KBM-7 (cell line): ENCODE results near the gene CNTNAP2.

Experiments used
- DNase-seq: peaks from one replicate; pipeline ENCODE4 v3.0.0-alpha.2; 2015
- in situ Hi-C: fragments of 300-500 bp; cut with MboI; formaldehyde crosslinking; loops from 2 replicates; pipeline ENCODE4 v1.14.3; 2020; ENCODE audit warnings: low sequenced_read_pairs, low pct_unique_long_range_greater_than_20kb, mixed read lengths

CNTNAP2 gene

GRCh38 chr7:146503844-146504243 is 387.2 kb downstream of the CNTNAP2 start:
- in situ Hi-C loops = no loop called here

DNA sequence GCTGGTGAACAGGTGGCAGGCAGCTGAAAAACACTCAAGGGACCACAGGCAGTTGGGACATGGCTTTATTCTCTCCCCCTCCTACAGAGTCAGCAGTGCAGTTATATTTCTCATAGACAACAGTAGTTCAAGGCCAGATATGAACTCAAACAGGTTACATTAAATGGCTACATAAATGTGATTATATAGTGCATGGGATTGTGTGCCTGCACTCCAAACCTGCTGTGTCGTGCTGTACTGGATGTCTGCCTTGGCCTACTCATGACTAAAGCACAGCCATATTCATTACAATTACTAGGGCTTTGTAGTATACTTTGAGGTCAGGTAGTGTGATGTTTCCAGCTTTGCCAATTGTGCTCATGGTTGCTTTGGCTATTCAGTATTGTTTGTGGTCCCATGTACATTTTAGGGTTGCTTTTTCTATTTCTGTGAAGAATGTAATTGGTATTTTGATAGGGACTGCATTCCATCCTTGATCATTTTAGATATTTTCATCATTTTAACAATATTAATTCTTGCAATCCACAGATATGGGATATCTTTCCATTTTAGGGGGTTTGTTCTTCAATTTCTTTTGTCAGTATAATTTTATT is 393.6 kb downstream of the CNTNAP2 start:
- in situ Hi-C loops = no loop called here

More at GRCh38 chr7:146503844-146504243, 387.2 kb downstream of the CNTNAP2 start:
- no peak for DNase-seq

DNA sequence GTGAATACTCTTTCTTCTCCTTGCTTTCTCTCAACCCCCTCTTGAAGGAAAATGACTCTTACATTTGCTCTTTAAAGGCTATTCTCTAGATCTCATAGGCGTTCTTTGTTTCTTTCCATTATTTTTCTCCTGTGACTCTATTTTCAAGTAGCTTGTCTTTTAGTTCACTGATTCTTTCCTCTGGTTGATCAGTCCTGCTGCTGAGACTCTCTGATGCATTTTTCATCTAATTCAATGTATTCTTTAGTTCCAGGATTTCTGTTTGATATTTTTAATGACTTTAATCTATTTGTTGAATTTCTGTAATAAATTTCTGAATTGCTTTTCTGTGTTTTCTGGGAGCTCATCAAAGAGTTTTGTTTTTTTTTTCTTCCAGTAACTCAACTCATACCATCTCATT is 397.7 kb downstream of the CNTNAP2 start:
- in situ Hi-C loops = no loop called here
- no peak for DNase-seq

More for the DNA sequence above, 393.6 kb downstream of the CNTNAP2 start:
- peak; percentile 1 for DNase-seq

- DNase-seq = no peak
- in situ Hi-C loops = no loop called here
Measured at GRCh38 chr7:146528581-146528980, 412.0 kb downstream of the CNTNAP2 start.

DNA sequence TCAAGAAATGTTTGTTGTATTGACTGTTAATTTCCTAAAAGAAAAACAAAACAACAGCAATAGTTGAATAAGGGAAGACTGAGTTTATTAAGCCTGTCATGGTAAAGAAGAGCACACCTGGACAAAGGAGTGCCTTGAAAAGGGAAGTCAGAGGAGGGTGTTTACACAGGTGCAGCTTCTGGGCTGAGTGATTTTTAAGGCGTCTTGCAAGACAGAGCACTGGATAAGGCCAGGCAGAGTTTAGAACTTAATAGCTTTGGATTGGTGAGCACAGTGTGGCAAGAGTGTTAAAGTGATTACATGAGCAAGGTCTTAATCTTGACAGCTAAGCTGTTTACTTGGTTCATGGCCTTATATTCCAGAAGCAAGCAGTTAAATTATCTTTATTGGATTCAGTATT is 423.2 kb downstream of the CNTNAP2 start:
- DNase-seq = no peak
- in situ Hi-C loops = no loop called here

DNA sequence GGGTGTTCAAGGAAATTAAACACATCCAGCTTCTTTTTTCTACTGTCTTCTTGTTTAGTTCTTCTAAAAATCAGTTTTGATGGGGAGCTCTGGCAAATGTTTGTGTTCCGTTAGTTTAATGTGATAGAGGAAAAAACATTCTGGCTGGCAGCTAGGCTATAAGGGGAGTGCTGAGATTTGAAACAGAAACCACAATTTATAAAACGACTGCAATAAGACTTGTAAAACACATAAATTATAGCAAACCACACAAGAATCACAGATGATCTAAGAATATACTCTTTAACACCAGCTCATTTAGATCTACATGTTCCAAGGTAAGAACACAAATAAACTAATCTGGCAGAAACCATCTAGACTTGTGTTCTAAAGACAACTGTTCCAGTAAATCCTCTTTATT is 425.5 kb downstream of the CNTNAP2 start:
- DNase-seq = no peak
- in situ Hi-C loops = no loop called here

DNA sequence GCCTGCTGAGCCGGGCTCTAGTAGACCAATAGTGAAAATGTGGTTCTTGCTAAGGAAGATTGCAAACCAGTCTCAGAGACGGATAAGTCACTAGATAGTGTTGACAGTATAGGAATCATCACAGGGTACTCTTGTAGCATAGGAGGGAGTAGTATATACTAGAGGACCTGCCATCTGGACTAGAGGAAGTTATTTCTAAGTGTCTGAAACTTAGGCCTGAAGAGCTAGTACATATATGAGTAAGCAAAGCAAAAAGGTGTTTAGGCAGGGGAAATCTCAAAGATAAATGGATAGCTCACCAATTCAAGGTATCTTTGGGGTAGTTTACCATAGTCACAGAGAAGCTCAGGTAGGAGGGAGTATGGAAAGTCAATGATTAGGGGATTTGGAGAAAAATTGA is 428.1 kb downstream of the CNTNAP2 start:
- no peak for DNase-seq
- in situ Hi-C loops = no loop called here

GRCh38 chr7:146548816-146549215 is 432.2 kb downstream of the CNTNAP2 start:
- no peak for DNase-seq
- in situ Hi-C loops = no loop called here

DNA sequence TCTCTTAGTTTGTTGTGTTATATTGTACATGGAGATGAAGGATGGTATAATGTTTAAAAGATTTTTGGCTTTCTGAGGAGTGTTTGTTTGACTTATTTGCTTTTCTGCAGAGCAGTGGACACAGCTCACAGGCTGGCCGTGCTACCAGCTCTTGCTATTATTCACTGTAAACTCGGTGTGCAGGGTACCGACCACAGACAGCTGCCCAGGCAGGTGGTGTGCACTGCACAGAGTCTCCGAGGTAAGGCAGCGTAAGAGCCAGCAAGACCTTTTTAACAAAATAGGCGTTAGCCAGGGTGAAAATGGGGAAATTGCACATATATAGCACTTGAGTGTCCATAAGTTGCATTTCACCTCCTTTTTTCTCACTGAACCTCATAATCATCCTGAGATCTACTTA is 438.0 kb downstream of the CNTNAP2 start:
- DNase-seq = no peak
- in situ Hi-C loops = no loop called here

DNA sequence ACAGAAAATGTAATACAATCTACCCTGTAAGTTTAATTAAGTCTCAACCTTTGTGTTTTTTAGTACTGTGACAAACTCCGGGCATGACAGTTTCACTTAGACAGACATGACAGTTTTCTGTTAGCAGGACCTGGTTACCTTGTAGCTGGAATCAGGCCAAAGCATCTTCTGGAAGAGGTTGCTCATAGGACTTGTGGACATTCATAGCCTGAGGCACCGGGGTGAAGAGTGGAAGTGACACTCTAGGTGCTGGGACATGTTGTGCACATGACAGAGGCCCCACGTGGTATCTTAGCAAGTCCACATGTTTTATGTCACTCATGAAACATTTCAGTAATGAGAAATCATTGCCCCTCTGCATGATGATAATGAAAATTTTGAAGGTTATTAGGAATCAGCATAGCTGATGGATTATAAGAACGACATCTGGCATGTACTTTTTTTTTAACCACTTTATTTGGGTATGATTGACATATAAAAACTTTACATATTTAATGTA is 441.4 kb downstream of the CNTNAP2 start:
- in situ Hi-C loops = no loop called here

DNA sequence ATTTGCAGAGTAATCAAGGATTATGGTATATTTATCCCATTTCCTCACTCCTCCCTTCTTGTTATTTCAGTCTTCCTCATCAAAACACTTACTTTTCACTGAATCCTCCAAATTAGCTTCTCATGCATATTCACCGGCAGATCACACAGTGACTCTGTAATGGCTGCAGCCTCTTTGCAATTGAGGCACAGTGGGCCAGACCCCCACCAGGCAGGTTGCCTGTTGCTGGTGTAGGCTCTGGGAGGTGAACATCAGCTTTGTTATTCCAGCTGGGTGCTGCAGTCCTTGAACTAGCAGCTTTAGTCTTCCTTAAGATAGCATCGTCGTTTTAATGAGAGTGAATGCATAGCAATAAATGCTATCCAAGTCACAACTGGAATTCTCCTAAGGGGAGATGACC is 449.3 kb downstream of the CNTNAP2 start:
- no peak for DNase-seq
- in situ Hi-C loops = no loop called here

More for the DNA sequence above, 441.4 kb downstream of the CNTNAP2 start:
- no peak for DNase-seq

- in situ Hi-C loops = no loop called here
- DNase-seq = no peak
Measured at GRCh38 chr7:146575903-146576302, 459.3 kb downstream of the CNTNAP2 start.

DNA sequence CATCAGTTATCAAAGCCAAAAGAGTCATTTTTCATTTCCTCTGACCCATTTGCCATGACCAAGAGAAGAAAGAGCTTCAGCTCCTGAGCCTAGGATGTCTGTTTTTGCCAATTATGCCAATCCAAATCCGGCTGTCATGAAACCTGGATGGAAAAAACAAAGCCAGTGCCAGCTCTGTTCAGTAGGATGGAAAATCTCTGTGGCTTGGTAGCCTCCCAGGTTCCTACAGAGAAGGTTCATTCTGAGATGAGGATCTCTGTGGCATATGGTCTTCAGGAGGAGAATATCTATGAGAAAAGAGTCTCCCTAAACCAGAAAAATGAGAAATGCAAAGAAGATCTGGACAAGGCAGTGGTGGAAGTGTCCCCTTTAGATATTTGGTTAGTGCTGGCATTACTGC is 475.4 kb downstream of the CNTNAP2 start:
- in situ Hi-C loops = no loop called here
- DNase-seq = no peak

DNA sequence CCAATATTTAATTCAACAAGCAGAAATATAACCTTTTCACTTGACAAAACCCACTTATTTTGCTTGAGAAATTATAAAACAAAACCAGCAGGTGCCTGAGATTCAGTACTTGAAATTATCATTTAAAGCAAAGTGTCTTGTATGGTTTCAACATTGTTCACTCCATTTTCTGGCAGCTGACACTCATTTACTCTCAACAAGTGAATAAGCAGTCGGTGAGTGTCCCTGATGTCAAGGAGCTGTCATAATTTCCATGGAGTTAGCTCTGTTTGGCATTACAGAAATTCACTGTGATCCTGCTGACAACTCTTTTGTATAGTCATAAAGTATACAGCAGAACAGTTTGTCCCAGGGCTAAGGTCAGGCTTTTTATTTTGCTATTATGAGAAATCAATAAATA is 490.0 kb downstream of the CNTNAP2 start:
- no peak for DNase-seq
- in situ Hi-C loops = no loop called here

DNA sequence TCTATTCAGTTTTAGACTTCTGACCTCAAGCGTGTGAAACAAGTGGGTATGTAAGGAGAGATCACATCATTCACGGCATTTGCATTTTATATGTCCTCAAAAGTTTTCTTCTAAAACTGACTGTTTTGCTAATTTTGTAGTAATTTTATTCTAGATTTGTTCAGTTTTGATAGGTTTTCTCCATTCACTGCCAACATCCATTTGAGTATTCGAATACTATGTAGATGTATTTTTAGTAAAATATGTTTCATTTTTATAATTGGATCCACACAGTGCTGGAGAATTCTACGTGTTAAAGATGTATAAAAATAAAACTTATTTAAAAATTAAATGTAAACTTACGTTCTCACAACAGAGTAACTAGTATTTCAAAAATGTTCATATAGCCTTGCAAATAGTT is 503.0 kb downstream of the CNTNAP2 start:
- in situ Hi-C loops = no loop called here
- DNase-seq = no peak

DNA sequence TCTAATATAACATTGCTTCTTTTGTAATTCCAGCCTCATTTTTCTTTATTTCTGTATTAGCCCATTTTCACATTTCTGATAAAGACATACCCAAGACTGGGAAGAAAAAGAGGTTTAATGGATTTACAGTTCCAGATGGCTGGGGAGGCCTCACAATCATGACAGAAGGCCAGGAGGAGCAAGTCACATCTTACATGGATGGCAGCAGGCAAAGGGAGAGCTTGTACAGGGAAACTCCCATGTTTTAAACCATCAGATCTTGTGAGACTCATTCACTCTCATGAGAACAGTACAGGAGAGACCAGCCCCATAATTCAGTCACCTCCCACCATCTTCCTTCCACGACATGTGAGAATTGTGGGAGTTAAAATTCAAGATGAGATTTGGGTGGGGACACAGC is 510.3 kb downstream of the CNTNAP2 start:
- in situ Hi-C loops = no loop called here
- no peak for DNase-seq

GRCh38 chr7:146635205-146636032 is 518.8 kb downstream of the CNTNAP2 start:
- no peak for DNase-seq
- in situ Hi-C loops = no loop called here

GRCh38 chr7:146636033-146636356 is 519.4 kb downstream of the CNTNAP2 start:
- in situ Hi-C loops = no loop called here
- DNase-seq = no peak

- no peak for DNase-seq
- in situ Hi-C loops = no loop called here
Measured at GRCh38 chr7:146636581-146636980, 520.0 kb downstream of the CNTNAP2 start.

GRCh38 chr7:146639291-146639690 is 522.7 kb downstream of the CNTNAP2 start:
- in situ Hi-C loops = no loop called here
- DNase-seq = no peak

GRCh38 chr7:146641491-146641890 is 524.9 kb downstream of the CNTNAP2 start:
- DNase-seq = no peak
- in situ Hi-C loops = no loop called here
